Measurements from ENCODE around the gene SKI.

SKI gene

GRCh38 chr1:2188336-2188735, 39.8 kb upstream of the SKI start:
- Histone ChIP-seq H3K27me3 (ENCODE audit: insufficient read depth, low read length, poor library complexity) (no peaks in the 10 kb centered on the region), H4K20me1 (ENCODE audit: insufficient read depth, low read length) (peaks cover 17% of the 10 kb centered on the region), H3K27ac (ENCODE audit: low read length) (no peak overlapping the region), H3K36me3 (ENCODE audit: insufficient read depth, low read length) (peaks cover 26% of the 10 kb centered on the region), H3K79me2 (ENCODE audit: insufficient read depth, low read length) (peaks cover 22% of the 10 kb centered on the region), H3K9ac (ENCODE audit: low read depth, low read length) (no peak overlapping the region), H3K4me1 (ENCODE audit: insufficient read depth, low read length) (peaks cover 15% of the 10 kb centered on the region), H3K9me3 (ENCODE audit: insufficient read depth, low read length, severe bottlenecking) (no peaks in the 10 kb centered on the region), H3K4me3 (ENCODE audit: low read depth in 1 of 2, low read length in 2 of 2) (no peak overlapping the region), H3K4me2 (ENCODE audit: insufficient read depth, low read length) (no peak overlapping the region), H2AFZ (ENCODE audit: low read depth, low read length) (no peak overlapping the region)
- ATAC-seq (ENCODE audit: insufficient read depth, low read depth) (no peak), DNase-seq (no peak)
- no peak for TF ChIP-seq EZH2 (IDR thresholded peaks at IDR 0.05; ENCODE audit: borderline replicate concordance, low read depth, low read length, severe bottlenecking)
- no peak for TF ChIP-seq CTCF (IDR thresholded peaks at IDR 0.05; ENCODE audit: borderline replicate concordance, extremely low read depth, low read length, poor library complexity, severe bottlenecking)

- H3K27ac ChIP-seq (ENCODE audit: low read length), result no peak overlapping the region
- H3K4me3 ChIP-seq (ENCODE audit: low read depth in 1 of 2, low read length in 2 of 2), result no peak overlapping the region
- ATAC-seq (ENCODE audit: insufficient read depth, low read depth) (no peak), DNase-seq (no peak)
- H3K79me2 ChIP-seq (ENCODE audit: insufficient read depth, low read length), result peaks cover 30% of the 10 kb centered on the region
- no peaks in the 10 kb centered on the region for H3K27me3 ChIP-seq (ENCODE audit: insufficient read depth, low read length, poor library complexity)
- TF ChIP-seq EZH2 (IDR thresholded peaks at IDR 0.05; ENCODE audit: borderline replicate concordance, low read depth, low read length, severe bottlenecking), result no peak
- no peak for TF ChIP-seq CTCF (IDR thresholded peaks at IDR 0.05; ENCODE audit: borderline replicate concordance, extremely low read depth, low read length, poor library complexity, severe bottlenecking)
- H4K20me1 ChIP-seq (ENCODE audit: insufficient read depth, low read length), result peaks cover 17% of the 10 kb centered on the region
- no peak overlapping the region for H3K4me2 ChIP-seq (ENCODE audit: insufficient read depth, low read length)
- H2AFZ ChIP-seq (ENCODE audit: low read depth, low read length), result no peak overlapping the region
- no peaks in the 10 kb centered on the region for H3K9me3 ChIP-seq (ENCODE audit: insufficient read depth, low read length, severe bottlenecking)
- H3K9ac ChIP-seq (ENCODE audit: low read depth, low read length), result no peak overlapping the region
- peaks cover 28% of the 10 kb centered on the region for H3K36me3 ChIP-seq (ENCODE audit: insufficient read depth, low read length)
- H3K4me1 ChIP-seq (ENCODE audit: insufficient read depth, low read length), result peaks cover 23% of the 10 kb centered on the region
These were observed 38.4 kb upstream of the SKI start for GRCh38 chr1:2189459-2190425.

- H3K27ac ChIP-seq (ENCODE audit: low read length), result no peak overlapping the region
- no peak for ATAC-seq (ENCODE audit: insufficient read depth, low read depth)
- H3K9me3 ChIP-seq (ENCODE audit: insufficient read depth, low read length, severe bottlenecking), result no peaks in the 10 kb centered on the region
- DNase-seq, result no peak
- no peak overlapping the region for H3K9ac ChIP-seq (ENCODE audit: low read depth, low read length)
- H3K4me3 ChIP-seq (ENCODE audit: low read depth in 1 of 2, low read length in 2 of 2), result no peak overlapping the region
- TF ChIP-seq CTCF (IDR thresholded peaks at IDR 0.05; ENCODE audit: borderline replicate concordance, extremely low read depth, low read length, poor library complexity, severe bottlenecking) (no peak), EZH2 (IDR thresholded peaks at IDR 0.05; ENCODE audit: borderline replicate concordance, low read depth, low read length, severe bottlenecking) (no peak)
- peaks cover 28% of the 10 kb centered on the region for H3K36me3 ChIP-seq (ENCODE audit: insufficient read depth, low read length)
- no peaks in the 10 kb centered on the region for H3K27me3 ChIP-seq (ENCODE audit: insufficient read depth, low read length, poor library complexity)
- peaks cover 17% of the 10 kb centered on the region for H4K20me1 ChIP-seq (ENCODE audit: insufficient read depth, low read length)
- no peak overlapping the region for H3K4me2 ChIP-seq (ENCODE audit: insufficient read depth, low read length)
- peaks cover 30% of the 10 kb centered on the region for H3K79me2 ChIP-seq (ENCODE audit: insufficient read depth, low read length)
- no peak overlapping the region for H2AFZ ChIP-seq (ENCODE audit: low read depth, low read length)
- peaks cover 29% of the 10 kb centered on the region for H3K4me1 ChIP-seq (ENCODE audit: insufficient read depth, low read length)
These were observed 37.6 kb upstream of the SKI start for GRCh38 chr1:2190491-2190976.
